ENCODE data around the gene NR3C2.

DNA sequence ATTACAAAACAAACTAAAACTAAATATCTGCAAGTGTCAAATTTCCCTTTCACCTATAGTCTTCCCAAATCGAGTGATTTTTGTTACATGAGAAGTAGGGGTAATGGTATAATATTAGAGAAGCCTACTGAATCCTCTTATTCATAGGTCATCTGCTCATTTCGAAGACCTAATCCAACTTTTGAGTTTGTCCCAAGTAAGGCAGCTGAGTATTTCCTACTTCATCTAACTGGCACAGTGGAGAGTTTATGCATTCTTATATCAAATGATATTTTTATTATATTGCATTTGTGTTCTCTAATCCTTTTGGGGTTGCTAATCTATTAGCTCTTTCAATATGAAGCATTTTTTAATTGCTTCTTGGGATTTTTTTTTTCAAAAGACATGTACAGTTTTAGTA is 7.7 kb upstream of the NR3C2 start:
- TF ChIP-seq, protein P1, sequence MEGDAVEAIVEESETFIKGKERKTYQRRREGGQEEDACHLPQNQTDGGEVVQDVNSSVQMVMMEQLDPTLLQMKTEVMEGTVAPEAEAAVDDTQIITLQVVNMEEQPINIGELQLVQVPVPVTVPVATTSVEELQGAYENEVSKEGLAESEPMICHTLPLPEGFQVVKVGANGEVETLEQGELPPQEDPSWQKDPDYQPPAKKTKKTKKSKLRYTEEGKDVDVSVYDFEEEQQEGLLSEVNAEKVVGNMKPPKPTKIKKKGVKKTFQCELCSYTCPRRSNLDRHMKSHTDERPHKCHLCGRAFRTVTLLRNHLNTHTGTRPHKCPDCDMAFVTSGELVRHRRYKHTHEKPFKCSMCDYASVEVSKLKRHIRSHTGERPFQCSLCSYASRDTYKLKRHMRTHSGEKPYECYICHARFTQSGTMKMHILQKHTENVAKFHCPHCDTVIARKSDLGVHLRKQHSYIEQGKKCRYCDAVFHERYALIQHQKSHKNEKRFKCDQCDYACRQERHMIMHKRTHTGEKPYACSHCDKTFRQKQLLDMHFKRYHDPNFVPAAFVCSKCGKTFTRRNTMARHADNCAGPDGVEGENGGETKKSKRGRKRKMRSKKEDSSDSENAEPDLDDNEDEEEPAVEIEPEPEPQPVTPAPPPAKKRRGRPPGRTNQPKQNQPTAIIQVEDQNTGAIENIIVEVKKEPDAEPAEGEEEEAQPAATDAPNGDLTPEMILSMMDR (IDR thresholded peaks at IDR 0.05), result no peak
- TF ChIP-seq POLR2A (IDR thresholded peaks at IDR 0.05) (no peak), EP300 (IDR thresholded peaks at IDR 0.05) (no peak)

All from tibial nerve (tissue), 4 donors.